Inferior parietal cortex (tissue), 1 donor: ENCODE measurements around the gene RCAN2.

Experiments used
- DNase-seq: peaks from one replicate; pipeline ENCODE4 v3.0.0-alpha.2; 2016; ENCODE audit errors: extremely low spot score

Gene RCAN2

DNA sequence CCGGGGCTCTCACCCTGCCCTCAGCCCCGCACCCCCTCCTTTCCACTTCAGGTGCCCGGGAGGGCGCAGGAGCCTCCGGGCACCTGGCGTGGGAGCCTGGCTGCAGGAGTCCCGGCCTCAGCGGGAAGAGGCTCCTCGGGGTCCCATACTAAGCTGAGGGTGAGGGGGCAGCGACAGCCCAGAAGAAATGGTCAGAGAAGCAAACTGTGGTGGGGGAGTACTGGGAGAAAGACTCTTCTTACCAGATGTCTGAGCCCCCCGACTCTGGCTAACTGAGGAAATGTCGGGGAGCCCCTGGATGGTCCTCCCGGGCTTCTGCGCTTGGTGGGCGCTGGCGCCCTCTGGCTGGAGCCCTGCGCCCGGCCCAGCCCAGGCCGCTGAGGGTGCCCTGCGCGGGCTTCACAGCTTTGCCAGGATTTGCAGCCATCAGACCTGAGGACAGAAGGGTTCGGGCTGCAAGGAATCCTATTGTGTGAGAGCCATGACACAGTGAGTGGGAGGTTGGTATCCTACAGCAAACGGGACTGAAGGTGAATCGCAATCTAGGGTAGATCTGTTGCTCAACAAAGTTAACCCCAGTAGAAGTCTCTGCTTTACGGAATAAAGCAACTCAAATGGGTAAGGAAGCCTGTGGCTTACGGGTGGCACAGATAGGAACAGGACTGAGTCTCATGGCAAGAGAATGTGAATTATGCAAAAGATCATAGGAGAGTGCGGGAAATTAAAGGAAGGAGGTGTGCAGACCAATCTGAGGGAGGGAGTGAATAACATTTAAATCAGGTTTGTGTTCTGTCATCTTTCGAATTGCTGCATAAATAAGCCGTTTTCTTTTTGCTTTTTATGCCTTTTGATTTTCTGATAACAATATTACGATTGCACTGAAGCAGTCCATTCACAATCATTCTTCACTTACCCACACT lies 639 bp upstream of the RCAN2 start:
- peak; percentile 78 for DNase-seq

DNA sequence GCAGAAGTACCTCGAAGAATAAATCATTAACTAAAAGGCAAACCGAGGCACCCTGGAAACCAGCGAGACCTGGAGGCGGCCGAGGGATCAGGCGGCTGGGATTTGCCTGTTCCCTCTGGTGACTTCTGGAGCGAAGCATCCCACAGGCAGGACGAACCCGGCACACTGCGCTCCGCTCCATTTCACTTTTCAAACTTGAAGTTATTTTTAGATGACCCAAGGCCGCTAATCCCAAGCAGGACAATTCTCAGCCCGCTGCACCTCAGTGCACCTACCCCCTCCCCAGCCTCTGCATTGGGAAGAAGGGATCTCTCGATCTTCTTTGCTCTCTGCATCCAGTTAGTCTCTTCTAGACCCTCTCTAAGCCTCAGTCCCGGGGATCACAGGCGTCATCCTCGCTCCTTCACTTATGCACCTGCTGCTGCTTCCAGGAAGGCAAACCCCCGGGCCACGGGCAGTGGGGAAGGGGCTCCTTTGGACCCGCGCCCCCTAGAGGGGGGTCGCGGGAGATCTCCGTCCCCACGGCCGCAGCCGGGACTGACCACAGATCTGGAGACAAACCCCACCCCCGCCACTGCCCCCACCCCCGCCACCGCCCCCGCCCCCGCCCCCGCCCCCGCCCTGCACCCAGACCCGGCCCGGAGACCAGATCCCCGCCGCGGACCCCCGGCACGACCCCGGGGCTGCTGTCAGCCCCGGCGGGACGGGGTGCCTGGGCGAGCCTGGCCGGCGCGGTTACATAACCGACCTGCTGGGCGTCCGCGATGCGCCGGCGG lies 636 bp downstream of the RCAN2 start:
- peak; percentile 47 for DNase-seq

DNA sequence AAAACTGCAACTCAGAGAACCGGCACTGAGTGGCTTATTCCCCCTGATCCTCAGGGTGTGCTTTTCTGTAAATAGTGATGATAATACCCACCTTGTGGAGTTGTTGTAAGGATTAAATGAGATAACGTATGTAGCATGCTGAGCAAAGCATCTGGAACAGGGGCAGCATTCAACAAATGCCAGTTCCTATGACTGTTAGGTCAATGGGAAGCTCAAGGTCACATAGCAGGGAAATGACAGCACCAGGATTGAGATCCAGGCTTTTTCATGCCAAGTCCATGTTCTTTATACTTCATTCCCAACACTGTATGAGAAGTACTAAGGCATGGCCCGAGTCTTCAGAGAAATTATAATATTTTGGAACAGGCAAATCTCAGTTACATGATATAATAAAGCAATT lies 5.1 kb downstream of the RCAN2 start:
- DNase-seq, result no peak

DNA sequence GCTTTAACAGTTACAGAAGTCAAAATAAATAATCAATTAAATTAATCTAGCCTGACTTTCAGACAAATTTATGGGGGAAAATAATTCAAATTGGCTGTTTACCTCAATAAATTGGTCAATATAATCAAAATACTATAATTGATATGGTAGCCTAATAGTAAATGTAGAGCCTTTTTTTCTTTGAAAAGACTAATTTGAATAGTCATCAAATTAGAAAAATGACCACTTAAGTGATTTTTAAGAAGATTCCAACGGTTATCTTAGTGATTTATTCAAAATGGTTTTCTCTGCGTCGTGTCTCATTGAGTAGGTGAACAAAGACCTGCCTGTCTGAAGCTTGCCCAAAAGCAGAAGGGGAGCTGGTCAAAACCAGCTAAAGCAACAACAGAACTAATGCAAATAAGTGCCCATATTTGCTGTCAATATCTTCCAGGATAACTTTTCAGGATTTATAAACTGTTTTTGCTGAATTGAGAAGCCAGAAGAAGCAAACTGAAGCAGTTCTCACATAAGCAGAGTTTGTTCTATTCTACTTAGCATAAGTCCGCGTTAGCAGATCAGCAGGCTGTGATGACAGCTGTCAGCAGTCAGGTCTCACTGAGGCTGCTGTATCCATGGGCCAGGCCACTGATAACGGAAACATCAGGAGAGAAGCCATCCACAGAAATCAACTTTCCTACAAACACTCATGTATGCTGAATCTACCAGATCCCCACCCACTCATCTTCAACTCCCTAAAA lies 7.0 kb downstream of the RCAN2 start:
- no peak for DNase-seq

DNA sequence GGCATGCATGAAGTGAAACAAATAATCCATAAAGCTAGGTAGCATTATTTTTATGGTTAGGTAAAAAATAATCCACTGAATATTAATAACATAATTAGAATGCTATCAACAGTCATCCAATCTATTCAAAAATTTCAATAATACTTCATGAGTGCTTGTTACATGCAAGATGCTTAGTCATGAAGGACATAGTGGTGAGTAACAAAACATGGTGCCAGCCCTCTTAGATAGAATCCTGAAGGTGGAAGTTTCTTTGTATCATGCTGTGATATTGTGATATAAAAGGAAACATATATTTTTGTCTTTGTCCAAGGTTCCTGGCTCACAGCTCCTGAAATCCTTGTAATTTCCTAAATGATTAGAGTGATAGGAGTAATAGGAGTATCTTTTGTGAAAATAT lies 14.9 kb downstream of the RCAN2 start:
- no peak for DNase-seq

DNA sequence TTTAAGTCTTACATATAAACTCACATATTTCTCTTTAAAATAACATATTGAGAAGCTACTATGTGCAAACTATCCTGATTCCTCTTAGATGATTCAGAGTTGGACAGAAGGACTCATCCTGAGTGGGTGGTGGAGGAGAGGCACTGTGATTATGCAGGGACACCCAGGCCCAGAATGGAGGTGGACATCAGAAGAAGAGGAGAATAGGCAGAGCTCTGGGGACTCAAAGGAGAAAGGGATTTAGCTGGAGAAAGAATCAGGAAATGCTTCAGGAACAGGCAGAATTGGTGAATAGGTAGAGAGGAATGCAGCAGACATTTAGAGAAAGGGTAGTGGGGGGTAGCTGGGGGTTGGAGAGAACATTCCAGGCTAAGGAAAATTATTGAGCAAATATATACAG lies 17.4 kb downstream of the RCAN2 start:
- DNase-seq, result no peak

DNA sequence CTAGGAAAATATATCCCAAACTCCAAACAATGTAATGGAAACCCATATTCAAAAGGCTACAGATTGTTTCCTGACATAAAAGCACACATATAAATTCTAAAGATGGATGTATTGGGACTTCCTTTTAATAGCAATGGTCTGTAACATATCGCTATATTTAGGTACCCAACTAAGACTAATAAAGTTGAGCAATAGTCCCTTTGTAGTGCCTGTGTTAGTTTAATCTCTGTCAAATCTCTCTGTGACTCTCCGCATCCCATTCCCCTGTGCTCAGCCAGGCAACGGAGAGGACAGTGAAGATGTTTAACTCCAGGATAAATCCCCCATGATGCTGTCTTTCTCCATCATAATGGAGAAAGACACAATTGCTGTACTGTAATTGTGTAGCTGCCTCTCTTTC lies 19.0 kb downstream of the RCAN2 start:
- no peak for DNase-seq

DNA sequence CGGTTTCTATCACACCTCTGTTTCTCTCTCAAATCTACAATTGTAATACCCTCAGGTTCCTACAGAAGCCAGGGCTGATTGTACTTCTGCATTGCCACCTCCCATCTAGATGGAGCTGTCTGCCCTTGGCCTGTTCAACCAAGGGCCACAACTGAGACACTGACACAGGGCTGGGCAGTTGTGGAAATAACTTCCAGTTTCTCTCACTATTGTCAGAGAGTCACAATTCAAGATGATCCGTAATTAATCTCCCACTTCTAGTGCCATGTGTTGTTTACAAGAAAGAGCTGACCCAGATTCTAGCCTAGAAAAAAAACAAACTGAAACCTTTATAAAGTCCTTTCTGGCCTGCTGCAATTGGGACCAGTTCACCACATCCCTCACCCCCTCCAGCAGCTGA lies 22.2 kb downstream of the RCAN2 start:
- no peak for DNase-seq

DNA sequence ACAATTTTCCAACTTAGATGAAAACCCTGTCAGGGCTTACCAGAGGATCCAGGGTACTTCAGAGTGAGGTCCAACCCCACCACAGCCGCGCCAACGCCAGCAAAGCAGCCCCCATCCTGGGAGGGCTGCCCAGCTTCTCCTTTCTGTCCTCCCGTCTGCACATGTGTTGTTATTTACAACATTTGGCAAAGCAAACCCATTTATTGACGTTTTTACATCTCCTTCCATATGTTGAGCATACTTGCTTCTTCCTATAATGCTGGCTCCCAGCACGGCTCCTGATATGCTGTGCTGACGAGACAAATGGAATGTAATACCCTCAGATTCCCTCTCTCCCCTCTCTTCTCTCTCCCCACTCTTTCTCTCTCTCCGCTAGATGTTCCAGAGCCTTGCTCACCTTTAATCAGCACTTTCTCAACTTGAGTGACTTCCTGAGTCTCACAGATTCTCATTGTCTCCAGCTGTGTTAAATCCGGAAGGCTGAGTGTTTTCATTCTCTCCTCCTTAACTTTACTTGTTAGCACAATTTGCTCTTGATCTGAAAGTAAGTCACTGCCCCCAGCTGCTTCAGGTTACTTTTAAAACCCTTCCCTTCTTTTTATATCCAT lies 22.7 kb downstream of the RCAN2 start:
- no peak for DNase-seq

DNA sequence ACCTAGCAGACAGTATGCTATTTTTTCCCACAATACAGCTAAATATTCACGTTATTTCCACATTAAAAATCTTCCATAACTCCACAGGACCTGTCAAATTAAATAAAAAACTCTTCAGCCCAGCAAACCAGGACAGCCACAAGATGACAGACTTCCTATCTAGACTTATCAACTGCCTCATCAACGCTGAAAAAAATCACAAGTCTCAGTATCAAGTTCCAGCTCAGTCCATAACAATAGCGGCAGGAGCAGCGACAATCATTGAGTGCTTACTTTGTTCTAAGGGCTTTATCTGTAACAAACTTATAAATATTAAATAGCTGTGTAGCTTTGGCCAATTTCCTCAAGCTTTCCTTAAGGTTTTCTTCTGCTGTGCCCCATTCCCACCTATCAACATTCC lies 24.7 kb downstream of the RCAN2 start:
- DNase-seq, result no peak

DNA sequence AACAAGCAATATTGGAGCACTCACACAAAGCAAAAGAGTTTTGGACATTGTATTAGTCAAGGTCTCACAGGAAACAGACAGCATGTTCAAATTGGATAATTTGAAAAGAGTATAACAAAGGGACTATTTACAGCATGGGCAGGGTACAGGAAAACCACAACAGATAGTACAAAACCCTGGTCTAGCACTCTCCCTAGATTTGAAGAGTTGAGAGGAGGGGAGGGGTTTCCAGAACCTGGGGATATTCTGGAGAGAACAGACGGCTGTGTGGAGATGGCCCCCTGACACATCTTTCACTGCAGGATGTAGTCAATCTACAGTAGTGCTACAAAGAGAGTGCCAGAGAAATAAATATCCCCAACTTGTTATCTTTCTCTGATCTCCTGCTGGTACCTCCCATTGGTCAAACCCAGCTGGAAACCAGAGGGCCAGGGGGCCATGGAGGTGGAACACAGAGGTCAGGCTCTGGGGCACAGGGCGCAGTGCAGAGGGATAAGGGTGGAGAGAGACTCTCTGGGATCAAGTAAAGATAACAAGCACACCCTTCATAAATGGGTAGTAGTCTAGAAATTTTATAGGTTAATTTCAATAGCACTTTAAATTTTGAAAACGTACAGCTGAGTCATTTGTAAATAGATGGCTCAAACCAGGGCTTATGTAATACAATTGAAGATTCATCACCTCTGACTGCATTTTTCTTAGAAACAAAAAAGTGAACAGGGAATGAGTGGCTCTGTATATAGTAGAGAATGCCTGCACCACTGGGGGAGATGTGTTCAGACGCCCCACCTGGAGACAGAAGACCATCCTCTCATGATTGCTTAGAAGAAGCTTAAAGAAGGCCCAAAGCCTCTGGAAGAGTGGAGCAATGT lies 25.7 kb downstream of the RCAN2 start:
- DNase-seq, result no peak

DNA sequence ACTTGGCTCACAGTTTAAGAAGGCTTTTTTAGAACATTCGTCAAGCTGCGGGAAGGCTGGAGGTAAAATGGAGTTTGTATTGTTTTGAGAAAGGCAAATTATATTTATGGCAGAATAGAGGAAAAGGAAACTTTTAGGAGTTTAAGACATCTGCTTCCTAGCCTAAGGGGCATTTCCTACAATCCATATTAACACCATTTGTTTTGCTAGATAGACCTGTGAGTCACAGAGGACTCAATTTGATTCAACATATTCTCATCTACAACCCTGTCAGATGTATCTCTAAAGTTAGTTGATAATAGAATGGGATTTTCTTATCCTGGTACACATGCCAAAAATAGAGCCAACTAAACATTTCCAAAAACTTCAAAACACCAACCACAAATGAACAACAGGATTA lies 35.0 kb downstream of the RCAN2 start:
- no peak for DNase-seq

DNA sequence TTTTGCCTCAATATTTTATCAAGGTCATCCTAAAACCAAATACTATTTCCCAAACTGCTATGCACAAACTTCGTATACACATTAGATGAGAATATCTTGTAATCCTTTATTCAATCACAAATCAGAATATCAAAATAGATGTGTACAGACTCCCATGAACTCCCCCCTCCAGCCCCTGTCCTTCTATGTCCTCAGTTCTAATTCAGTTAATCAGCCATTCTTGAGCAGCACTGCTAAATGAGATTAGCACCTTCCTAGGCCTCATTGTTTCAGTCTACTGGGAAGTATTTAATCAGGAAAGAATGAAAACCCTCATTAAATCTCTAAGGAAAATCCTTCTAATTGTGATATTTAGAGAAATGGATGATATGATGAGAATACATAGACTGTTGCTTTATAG lies 36.6 kb downstream of the RCAN2 start:
- no peak for DNase-seq

DNA sequence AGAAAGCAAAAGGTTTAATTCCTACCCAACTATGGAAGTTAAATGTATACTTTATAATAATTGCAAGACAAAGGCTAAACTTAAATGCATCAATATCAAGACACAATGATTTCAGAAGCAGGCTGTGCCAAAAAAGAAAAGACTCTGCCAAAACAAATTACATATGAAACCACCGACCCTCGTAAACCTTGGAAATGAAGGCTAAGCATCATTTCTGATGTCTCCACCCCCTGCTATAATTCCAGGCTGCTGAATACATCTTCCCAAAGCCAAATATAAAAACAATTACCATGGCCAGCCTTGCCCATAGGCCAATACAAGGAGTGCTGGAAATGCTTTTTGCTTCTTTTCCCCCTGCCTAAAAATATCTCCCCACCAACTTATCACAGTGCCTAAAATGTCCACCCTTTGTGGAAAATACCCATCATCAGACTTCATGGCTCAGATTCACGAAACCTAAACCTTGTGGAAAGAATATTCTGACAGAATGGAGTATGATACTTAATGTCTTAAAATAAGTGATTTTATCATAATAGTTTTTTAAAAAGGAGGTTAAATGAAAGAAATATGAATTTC lies 37.4 kb downstream of the RCAN2 start:
- no peak for DNase-seq

DNA sequence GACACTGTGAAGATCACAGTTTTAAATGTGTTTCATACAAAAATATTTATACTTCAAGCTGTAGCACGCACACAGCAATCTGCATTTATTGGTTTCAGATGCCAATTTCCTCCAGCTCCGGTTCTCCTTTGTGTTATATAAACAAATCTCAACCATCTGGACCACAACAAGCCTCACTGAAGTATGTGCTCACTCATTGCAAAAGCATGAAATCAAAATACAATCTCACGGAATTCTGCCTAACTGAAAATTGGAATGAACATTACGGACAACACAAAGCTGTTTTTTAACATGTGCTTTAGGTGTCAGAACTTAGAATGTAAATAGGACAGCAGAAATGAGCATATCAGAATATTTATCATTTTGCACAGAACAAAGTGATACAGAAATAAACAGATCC lies 38.0 kb downstream of the RCAN2 start:
- DNase-seq, result peak; percentile 46

DNA sequence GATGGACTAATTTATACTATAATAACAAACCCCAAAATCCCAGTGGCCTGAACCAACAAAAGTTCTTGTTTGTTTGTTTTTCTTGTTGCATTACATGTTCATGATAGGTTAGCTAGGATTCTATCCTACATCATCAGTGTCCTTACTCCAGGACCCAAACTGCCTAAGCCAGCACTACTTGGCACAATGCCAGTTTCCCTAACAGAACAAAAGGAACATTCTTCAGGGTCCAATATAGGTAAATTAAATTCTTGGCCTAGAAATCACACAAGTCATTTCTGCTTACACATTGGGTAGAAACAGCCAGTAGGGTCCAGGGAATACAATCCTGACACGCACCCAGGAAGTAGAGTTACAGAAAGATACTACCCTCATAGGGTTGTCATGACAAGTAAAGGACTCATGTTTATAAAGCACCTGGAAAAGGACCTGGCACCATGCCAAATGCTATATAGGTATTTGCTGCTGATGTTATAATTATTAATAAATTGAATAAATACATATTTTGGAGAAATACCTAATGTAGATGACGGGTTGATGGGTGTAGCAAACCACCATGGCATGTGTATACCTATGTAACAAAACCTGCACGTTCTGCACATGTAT lies 38.8 kb downstream of the RCAN2 start:
- no peak for DNase-seq

DNA sequence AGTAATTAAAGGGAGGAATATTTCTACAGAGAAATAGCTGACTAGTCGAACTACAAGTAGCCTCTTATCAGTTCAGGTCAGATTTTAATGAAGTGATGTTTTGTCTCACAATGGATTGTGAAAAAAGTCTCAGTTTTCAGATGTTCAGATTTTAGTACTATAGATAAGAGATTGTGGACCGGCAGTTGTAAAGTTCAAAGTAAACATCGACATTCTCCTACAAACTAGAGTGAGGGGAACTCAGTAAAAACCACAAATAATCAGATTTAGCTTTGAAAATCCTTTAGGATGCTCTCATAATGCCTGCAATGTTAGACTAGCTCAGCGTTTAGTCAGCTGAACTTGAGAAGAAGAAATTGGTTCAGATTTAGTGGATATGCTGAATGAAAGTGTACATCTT lies 39.9 kb downstream of the RCAN2 start:
- no peak for DNase-seq

DNA sequence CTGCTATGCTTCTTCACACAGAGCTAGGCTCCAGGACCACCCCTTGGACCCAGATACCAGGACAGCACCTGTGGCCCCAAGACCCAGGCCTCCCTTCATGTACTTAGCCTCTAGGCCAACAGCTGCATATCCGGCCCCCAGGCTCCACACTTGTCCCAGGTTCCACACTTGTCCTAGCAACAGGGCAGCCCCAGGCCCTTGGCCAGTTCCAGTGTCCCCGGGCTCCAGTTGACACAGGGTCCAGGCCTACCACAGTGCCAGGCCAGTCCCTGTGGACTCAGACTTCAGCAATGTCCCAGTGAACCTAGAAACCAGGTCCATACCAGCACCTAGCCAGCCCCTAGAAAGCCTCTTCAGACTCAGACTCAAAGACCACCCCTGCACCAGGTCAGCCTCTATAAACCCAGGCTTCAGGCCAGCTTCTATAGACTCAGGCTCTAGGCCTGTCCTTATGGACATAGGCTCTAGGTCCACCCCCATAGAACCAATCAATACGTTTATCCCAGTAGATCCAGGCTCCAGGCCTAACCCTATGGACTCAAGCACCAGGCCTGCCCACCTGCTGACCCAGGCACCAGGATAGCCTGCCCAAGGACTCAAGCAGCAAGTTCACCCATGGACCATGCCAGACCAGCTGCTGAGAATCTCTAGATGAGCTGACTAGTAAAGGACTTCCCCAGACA lies 46.3 kb downstream of the RCAN2 start:
- no peak for DNase-seq

DNA sequence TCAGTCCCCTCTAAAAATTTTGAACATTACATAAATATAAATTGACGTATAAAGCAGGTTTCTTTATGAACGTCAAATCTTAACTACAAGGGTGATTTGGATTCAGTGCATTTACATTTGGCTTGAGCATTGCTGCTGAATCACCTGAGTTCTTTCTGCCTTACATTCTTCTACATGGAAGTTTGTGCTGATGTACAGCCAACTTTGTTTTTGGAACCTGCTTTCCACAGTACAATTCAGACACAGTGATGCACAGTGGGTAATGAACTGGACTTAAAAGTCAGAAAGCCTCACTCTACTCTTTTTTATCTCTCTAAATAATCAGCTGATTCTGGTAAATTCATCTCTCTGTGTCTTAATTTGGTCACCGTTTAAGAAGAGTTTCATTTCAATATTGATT lies 47.6 kb downstream of the RCAN2 start:
- no peak for DNase-seq

DNA sequence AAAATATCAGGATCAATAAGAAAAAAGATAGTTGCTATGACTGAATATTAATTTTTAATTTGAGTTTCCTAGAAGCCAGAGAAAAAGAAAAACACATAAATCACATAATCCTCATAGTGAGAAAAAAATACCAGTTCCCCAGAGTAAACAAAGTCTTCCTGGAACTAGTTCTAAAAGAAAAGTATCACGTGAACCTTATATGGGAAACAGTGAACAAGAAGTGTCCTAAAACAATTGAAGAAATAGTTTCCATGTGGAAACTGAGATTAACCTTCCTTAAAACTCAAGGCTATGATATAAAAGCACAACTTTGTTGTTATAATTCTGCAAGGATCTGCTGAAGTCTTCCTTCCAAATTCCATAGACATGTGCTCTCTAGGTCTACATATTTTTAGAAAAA lies 50.6 kb downstream of the RCAN2 start:
- DNase-seq, result no peak
